ENCODE results near the gene RAC3.

Gene RAC3

GRCh38 chr17:82018989-82019689 is 12.3 kb upstream of the RAC3 start:
- TF ChIP-seq CTCF (IDR thresholded peaks at IDR 0.05; ENCODE audit: extremely low read depth, missing control alignments) = no peak
- DNase-seq (ENCODE audit: low spot score) = no peak

GRCh38 chr17:82019690-82020571 is 11.5 kb upstream of the RAC3 start:
- DNase-seq (ENCODE audit: low spot score) = peak; percentile 88
- TF ChIP-seq CTCF (IDR thresholded peaks at IDR 0.05; ENCODE audit: extremely low read depth, missing control alignments) = peak; percentile 90

GRCh38 chr17:82020572-82021106 is 10.8 kb upstream of the RAC3 start:
- no peak for DNase-seq (ENCODE audit: low spot score)
- TF ChIP-seq CTCF (IDR thresholded peaks at IDR 0.05; ENCODE audit: extremely low read depth, missing control alignments) = no peak

GRCh38 chr17:82021107-82021899 is 10.2 kb upstream of the RAC3 start:
- peak; percentile 71 for DNase-seq (ENCODE audit: low spot score)
- peak; percentile 60 for TF ChIP-seq CTCF (IDR thresholded peaks at IDR 0.05; ENCODE audit: extremely low read depth, missing control alignments)

- no peak for TF ChIP-seq CTCF (IDR thresholded peaks at IDR 0.05; ENCODE audit: extremely low read depth, missing control alignments)
- DNase-seq (ENCODE audit: low spot score) = no peak
Measured at GRCh38 chr17:82021900-82022309, 9.6 kb upstream of the RAC3 start.

GRCh38 chr17:82022310-82022980 is 9.0 kb upstream of the RAC3 start, which contains the start of gene CENPX:
CENPX (minus strand) TSS chr17:82022878; CDS start chr17:82022861, 17 bp downstream.
- DNase-seq (ENCODE audit: low spot score) = peak; percentile 100
- TF ChIP-seq CTCF (IDR thresholded peaks at IDR 0.05; ENCODE audit: extremely low read depth, missing control alignments) = no peak

All from GM20000 (cell line).